GM06990 (cell line): ENCODE data around the gene STAP1.

Experiments
- DNase-seq: peaks from one replicate; pipeline ENCODE4 v3.0.0-alpha.2; 2011; ENCODE audit not compliant: insufficient read length; ENCODE audit errors: extremely low read depth
- H3K27me3 ChIP-seq: replicated peaks from 2 replicates; pipeline ENCODE4 v1.6.0; 2011; ENCODE audit warnings: low read length; ENCODE audit not compliant: control insufficient read depth, insufficient read depth
- H3K36me3 ChIP-seq: 2 replicates; pipeline ENCODE4 v1.5.1; 2011; ENCODE audit warnings: low read length; ENCODE audit not compliant: control insufficient read depth, insufficient read depth
- H3K4me3 ChIP-seq: replicated peaks from 2 replicates; pipeline ENCODE4 v1.5.1; 2011; ENCODE audit warnings: low read depth, mild to moderate bottlenecking, control low read depth, low read length
- CTCF ChIP-seq: IDR thresholded peaks from 2 replicates; pipeline ENCODE4 v1.5.1; 2011; ENCODE audit warnings: low read length, control low read depth, mild to moderate bottlenecking, inconsistent platforms; ENCODE audit not compliant: insufficient read depth, poor library complexity, severe bottlenecking

STAP1 gene

DNA sequence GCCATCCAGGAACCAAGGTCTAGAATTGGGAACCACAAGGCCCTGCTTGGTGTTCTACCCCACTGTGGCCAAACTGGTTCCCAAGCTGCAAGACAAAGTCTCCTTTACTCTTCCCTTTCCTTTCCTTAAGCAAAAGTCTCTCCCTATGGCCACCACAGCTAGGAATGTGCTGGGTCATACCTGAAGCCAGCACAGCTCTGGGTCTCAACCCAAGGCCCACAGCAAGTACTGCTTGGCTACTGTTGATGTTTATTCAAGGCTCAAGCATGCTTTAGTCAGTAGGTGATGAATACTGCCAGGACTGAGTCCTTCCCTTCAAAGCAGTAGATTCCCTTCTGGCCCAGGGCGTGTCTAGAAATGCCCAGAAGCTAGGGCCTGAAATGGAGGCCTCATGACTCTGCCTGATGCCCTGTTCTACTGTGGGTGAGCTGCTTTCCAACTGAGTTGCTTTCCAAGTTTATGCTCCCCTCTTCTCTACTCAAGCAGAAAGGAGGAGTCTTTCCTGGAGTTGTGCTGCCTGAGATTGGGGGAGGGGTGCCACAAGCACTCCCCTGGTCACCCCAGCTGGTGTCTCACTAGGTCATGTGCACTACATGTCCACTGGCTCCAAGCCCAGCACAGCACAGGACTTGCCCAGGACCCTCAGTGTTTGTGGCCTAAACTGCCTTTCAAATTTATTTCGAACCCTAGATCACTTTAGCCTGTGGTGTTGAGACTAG, 44.9 kb downstream of the STAP1 start:
- H3K36me3 ChIP-seq: peaks cover 3% of the 10 kb centered on the region
- no peak for DNase-seq
- H3K27me3 ChIP-seq: no peaks in the 10 kb centered on the region
- no peak overlapping the region for H3K4me3 ChIP-seq
- no peak for TF ChIP-seq CTCF

DNA sequence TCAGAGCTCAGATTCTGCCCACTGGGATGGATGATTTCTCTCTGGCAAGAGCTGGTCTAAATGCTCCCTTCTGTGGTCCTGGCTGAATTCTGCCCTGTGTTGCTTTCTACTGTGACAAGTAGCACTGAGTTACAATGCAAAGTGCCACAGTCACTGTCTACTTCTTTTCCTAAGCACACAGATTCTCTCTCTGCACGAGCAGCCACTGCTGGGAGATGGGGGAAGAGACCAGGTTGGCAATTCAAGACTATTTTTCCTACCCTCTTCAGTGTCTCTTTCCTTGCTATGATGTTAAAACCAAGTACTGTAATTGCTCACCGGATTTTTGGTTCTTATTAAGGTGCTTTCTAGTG, 45.5 kb downstream of the STAP1 start:
- TF ChIP-seq CTCF: no peak
- H3K27me3 ChIP-seq: no peaks in the 10 kb centered on the region
- no peak overlapping the region for H3K4me3 ChIP-seq
- H3K36me3 ChIP-seq: peaks cover 3% of the 10 kb centered on the region
- DNase-seq: no peak

DNA sequence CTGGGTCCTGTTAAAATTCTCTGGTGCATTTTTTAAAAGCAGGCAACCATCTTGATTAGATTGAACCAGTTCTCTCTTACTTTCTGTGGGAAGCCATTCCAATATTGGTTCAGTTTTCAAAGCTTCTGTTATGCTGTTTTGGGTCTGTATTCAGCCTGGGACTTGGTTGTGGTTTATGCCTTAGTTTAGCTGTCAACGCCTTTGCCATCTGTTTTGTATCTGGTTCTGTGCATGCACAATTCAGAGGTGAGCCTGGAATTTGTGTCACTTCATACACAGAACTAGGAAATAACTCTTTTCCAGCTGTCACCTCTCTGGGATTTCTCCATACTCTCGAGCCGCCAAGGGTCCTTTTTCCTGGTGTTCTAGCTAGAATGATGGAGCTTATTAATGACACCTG, 46.2 kb downstream of the STAP1 start:
- Histone ChIP-seq H3K4me3 (no peak overlapping the region), H3K36me3 (peaks cover 3% of the 10 kb centered on the region), H3K27me3 (no peaks in the 10 kb centered on the region)
- no peak for TF ChIP-seq CTCF
- DNase-seq: no peak

GRCh38 chr4:67608027-67608426, 49.5 kb downstream of the STAP1 start:
- Histone ChIP-seq H3K4me3 (no peak overlapping the region), H3K36me3 (peaks cover 3% of the 10 kb centered on the region; the same call in 1 of the 2 replicates), H3K27me3 (no peaks in the 10 kb centered on the region)
- no peak for DNase-seq
- TF ChIP-seq CTCF: no peak

DNA sequence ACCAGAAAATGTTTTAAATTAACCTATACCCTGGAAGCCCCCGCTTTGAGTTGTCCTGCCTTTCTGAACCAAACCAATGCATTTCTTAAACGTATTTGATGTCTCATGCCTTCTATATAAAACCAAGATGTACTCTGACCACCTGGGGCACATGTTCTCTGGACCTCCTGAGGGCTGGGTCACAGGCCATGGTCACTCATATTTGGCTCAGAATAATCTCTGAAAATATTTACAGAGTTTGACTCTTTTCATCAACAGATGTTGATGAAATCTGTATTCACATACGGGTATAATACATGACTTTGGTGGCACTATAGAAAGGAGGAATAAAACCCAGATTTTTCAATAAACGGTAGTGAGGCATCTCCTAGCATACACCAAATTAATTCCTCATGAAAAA, 55.7 kb downstream of the STAP1 start:
- Histone ChIP-seq H3K27me3 (no peaks in the 10 kb centered on the region), H3K4me3 (no peak overlapping the region), H3K36me3 (peaks cover 2% of the 10 kb centered on the region; the same call in 1 of the 2 replicates)
- TF ChIP-seq CTCF: no peak
- no peak for DNase-seq

- no peak overlapping the region for H3K4me3 ChIP-seq
- TF ChIP-seq CTCF: no peak
- H3K27me3 ChIP-seq: no peaks in the 10 kb centered on the region
- H3K36me3 ChIP-seq: peaks cover 2% of the 10 kb centered on the region; the same call in 1 of the 2 replicates
- DNase-seq: no peak
Observed at GRCh38 chr4:67615119-67615518, 56.6 kb downstream of the STAP1 start.
